Nephron progenitor cell (in vitro differentiated cells): ENCODE data around the gene AGPS.
"Not testable (repeated sequence)": the region's sequence is repeated elsewhere in the genome, so short reads cannot be mapped to it uniquely, and the experiment has no call there.

Experiments used
- DNase-seq: peaks from one replicate; pipeline ENCODE4 v3.0.0; 2021
- H3K27ac Mint-ChIP-seq: 2 replicates; pipeline ENCODE4 v1.8.0; 2021; ENCODE audit warnings: mild to moderate bottlenecking, moderate library complexity, mixed read lengths
- H3K27me3 Mint-ChIP-seq: 2 replicates; pipeline ENCODE4 v1.8.0; 2021; ENCODE audit warnings: mild to moderate bottlenecking, low read depth, mixed read lengths; ENCODE audit not compliant: poor library complexity
- H3K36me3 Mint-ChIP-seq: 2 replicates; pipeline ENCODE4 v1.8.0; 2021; ENCODE audit warnings: low read depth, mixed read lengths
- H3K4me1 Mint-ChIP-seq: 2 replicates; pipeline ENCODE4 v1.8.0; 2021; ENCODE audit warnings: mixed read lengths
- H3K4me3 Mint-ChIP-seq: 2 replicates; pipeline ENCODE4 v1.8.0; 2021; ENCODE audit warnings: mild to moderate bottlenecking, moderate library complexity, mixed read lengths
- H3K9me3 Mint-ChIP-seq: 2 replicates; pipeline ENCODE4 v1.8.0; 2021; ENCODE audit warnings: mild to moderate bottlenecking, moderate library complexity, mixed read lengths
- TF ChIP-seq, protein P1 (sequence below): fragments of 200-600 bp; sonication (generic); IDR thresholded peaks from 2 replicates; pipeline ENCODE4 v1.5.0; 2021; ENCODE audit warnings: antibody characterized with exemption

The AGPS gene

DNA sequence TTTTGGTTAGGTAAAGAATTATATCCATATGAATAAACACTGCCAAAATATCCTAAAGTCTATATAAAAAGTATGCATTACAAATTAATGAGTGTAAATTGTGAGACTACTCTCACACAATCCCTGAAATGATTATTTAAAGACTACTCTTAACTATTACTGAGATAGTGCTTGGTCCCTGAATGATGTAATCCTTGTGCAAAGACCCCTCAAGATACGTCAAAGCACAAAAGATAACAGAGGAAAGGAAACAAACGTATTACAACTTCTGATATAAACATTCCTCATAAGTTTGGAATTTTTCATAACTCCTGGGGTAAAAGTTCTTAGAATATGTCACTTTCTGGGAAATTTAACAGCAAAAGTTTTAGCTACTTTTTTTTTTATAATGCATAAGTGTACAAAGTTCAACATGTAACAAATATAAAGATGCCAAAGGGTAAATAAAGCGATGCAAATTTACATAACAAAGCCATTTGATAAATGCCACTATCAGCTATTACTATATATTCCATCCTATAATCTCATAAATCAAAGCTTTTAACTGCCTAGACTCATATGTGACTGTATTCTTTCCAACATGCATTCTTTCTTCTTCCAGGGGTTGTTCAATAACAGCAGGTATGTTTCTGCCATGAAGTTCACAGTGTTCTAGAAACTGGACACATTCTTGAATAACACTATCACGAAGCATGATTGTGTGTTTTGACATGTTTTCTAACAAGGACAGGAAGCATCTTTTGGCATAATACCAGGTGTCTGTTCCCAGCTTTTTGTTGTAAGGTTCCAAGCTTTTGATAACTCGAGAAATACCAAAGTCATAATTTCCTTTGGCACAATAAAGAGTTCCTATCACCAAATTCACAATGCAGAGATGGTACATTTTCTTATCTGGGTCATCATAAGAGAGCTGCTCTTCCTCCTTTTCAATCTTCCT, 158.0 kb downstream of the AGPS start:
- Mint-ChIP-seq H3K27ac (no peak overlapping the region), H3K27me3 (peaks cover 15% of the 10 kb centered on the region)

DNA sequence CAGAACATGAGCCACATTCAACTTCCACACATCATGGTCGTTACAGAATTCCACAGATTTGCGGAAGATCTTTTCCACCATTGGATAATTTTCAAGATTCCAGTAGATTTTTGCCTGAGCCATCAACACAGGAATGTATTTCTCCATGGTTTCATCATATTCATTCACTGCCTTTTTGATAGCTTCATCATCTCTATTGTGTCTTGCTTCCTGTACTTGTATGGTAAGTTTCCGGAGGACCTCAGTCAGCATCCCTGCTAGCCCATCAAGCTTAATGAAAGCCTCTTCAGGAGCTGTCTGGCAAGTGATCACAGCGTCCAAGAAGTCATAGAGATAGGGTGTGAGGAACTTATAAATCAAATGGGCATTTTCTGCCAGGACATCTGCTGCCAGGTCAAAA, 158.8 kb downstream of the AGPS start:
- H3K27ac Mint-ChIP-seq, DNase-seq: not testable (repeated sequence)
- peaks cover 20% of the 10 kb centered on the region for H3K4me1 Mint-ChIP-seq
- peak overlapping the region; percentile 70 for H3K4me3 Mint-ChIP-seq
- peaks cover 15% of the 10 kb centered on the region for H3K27me3 Mint-ChIP-seq
- peaks cover 30% of the 10 kb centered on the region for H3K9me3 Mint-ChIP-seq
- H3K36me3 Mint-ChIP-seq = peaks cover 24% of the 10 kb centered on the region

More for the DNA sequence above, 158.0 kb downstream of the AGPS start:
- peaks cover 38% of the 10 kb centered on the region for H3K9me3 Mint-ChIP-seq
- H3K4me1 Mint-ChIP-seq = peaks cover 20% of the 10 kb centered on the region
- peak overlapping the region; percentile 25 for H3K4me3 Mint-ChIP-seq
- DNase-seq = no peak
- TF ChIP-seq, protein P1, sequence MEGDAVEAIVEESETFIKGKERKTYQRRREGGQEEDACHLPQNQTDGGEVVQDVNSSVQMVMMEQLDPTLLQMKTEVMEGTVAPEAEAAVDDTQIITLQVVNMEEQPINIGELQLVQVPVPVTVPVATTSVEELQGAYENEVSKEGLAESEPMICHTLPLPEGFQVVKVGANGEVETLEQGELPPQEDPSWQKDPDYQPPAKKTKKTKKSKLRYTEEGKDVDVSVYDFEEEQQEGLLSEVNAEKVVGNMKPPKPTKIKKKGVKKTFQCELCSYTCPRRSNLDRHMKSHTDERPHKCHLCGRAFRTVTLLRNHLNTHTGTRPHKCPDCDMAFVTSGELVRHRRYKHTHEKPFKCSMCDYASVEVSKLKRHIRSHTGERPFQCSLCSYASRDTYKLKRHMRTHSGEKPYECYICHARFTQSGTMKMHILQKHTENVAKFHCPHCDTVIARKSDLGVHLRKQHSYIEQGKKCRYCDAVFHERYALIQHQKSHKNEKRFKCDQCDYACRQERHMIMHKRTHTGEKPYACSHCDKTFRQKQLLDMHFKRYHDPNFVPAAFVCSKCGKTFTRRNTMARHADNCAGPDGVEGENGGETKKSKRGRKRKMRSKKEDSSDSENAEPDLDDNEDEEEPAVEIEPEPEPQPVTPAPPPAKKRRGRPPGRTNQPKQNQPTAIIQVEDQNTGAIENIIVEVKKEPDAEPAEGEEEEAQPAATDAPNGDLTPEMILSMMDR = no peak
- H3K36me3 Mint-ChIP-seq = peaks cover 31% of the 10 kb centered on the region

DNA sequence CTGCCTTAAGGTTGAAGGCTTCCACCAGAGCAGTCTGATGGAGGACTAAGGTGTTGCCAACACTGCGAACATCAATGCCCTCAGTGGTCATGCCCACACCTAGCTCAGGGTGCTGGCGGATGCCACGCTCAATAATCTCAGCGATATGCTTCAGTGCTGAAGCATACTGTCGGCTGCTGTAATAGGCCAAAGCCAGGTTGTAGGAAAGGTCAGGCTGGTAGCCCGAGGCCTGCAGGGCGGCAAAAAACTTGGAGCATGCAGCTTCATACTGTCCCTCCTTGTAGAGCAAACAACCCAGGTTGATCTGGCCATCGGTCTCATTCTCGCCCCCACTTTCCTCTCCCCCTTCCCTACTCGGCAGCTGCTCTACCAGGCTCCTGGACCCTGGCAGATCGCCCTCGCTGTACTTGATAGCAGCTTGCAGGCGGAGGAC, 159.4 kb downstream of the AGPS start:
- Mint-ChIP-seq H3K9me3 (peaks cover 24% of the 10 kb centered on the region), H3K27me3 (peaks cover 15% of the 10 kb centered on the region), H3K4me3 (peak overlapping the region; percentile 97), H3K4me1 (peaks cover 20% of the 10 kb centered on the region), H3K27ac (peak overlapping the region; percentile 100), H3K36me3 (peaks cover 19% of the 10 kb centered on the region)
- TF ChIP-seq, protein P1 = no peak
- DNase-seq = no peak

DNA sequence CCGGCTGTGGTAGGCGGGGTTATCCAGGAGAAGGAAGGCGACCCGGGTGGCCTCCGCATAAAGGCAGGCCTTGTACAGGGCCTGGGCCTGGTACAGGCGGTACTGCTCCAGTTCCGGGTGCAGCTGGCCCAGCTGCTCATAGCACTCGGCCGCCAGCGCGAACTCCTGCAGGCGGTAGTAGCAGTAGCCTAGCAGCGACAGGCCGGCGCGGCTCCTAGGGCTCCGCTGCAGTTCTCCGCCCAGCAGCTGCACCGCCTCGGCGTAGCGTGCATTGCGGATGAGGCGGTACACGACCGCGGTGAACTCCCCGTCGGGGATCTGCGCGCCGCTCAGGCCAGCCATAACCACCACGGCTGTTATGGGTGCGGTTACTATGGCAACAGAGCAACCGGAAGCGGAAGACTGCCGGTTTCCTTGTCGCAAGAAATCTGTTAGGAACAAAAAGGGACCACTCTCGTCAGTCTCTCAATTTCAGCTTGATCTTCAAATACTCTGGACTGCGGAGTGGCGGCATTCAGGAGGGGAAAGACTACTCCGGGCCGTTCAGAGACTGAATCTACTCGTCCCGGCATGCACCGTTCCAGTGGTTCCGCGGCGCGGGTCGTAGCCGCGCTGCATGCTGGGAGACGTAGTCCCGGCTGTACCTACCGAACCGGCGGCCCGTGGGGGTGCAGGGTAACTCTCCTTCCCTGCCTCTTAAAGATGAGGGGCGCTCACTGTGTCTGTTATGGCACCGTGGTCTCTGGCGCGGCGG, 160.0 kb downstream of the AGPS start:
- DNase-seq = peak; percentile 87
- Mint-ChIP-seq H3K27me3 (peaks cover 18% of the 10 kb centered on the region), H3K9me3 (peaks cover 26% of the 10 kb centered on the region), H3K4me3 (peak overlapping the region; percentile 97), H3K4me1 (peaks cover 20% of the 10 kb centered on the region), H3K36me3 (peaks cover 13% of the 10 kb centered on the region), H3K27ac (peak overlapping the region; percentile 100)
- TF ChIP-seq, protein P1 = no peak

DNA sequence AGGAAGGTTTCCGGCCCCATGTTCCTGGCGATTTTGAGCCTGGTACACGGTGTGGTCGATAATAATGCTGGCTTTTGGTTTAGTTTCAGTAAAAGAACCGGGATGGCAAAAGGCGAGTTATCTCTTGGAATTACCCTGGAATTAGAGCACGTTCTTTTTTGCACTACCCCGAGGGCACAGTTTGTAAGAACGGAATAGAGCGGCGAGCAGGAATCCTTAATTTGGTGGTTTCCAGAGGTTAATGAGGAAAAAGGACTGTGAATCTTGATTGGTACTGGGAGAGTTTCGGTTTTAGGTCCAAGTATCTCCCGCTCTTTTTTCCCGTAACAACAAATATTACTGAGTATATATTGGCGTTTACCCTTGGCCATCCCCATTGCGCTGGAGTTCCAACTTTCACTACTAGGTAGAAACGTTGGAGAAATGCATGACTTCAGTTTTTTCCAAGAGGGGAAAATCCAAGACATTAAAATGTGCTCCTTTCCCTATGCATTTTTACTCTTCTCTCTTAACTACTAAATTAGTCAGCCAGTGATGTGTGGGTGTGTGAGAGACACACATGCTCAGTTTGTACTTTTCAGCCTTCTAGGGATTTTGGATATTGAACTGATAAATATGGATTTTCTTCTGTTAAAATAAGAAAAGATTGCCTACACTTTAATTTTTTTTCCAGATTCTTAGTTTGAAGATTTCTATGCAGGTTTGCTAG, 160.8 kb downstream of the AGPS start:
- Mint-ChIP-seq H3K9me3 (peaks cover 32% of the 10 kb centered on the region), H3K36me3 (peaks cover 11% of the 10 kb centered on the region), H3K27me3 (peaks cover 14% of the 10 kb centered on the region), H3K4me3 (peak overlapping the region; percentile 97), H3K27ac (peak overlapping the region; percentile 100), H3K4me1 (peaks cover 20% of the 10 kb centered on the region)
- DNase-seq = no peak
- TF ChIP-seq, protein P1 = no peak

DNA sequence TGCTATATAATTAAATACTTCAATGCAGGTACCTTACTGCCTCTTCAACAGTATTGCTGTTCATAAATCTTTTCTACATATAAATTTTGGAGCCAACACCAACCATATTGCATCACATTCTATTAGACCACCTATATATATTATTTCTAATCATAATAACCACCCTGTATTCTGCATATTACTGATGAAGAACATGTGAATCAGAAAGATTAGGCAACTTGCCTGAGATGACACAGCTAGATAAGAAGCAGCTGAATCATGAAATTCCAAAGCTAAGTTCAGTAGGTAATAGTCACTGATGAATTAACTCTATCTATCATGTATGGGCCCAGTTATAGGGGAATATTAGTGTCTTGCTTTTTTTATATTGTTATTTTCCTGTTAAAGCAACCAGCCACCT, 161.8 kb downstream of the AGPS start:
- TF ChIP-seq, protein P1 = no peak
- H3K27me3 Mint-ChIP-seq = peaks cover 14% of the 10 kb centered on the region
- no peak for DNase-seq

More for the DNA sequence above, 161.8 kb downstream of the AGPS start:
- peaks cover 11% of the 10 kb centered on the region for H3K36me3 Mint-ChIP-seq
- H3K9me3 Mint-ChIP-seq = peaks cover 37% of the 10 kb centered on the region
- H3K4me3 Mint-ChIP-seq = no peak overlapping the region
- H3K4me1 Mint-ChIP-seq = peaks cover 17% of the 10 kb centered on the region
- H3K27ac Mint-ChIP-seq = no peak overlapping the region
